OCI-LY7 (cell line): ENCODE results near the gene RELN. TPM values are rescaled to one million over a fixed set of nuclear protein-coding genes. Genes with fewer than 3 reads are reported as not detected.

Source experiments
- BruUV-seq: library from RNA; stranded (reverse); fragments of 400-500 nt; replicated peaks from 2 replicates; lab custom pipeline; 2021; lab: Mats Ljungman, UMichigan
- CTCF ChIA-PET: fragments of 300-600 bp; sonication (Branson Sonifier 250); formaldehyde crosslinking; loops from one replicate; lab custom pipeline; 2022; ENCODE audit warnings: antibody characterized with exemption; ENCODE audit not compliant: unreplicated experiment; lab: Charles Lee
- POLR2A ChIA-PET: fragments of 300-600 bp; sonication (Branson Sonifier 250); formaldehyde crosslinking; loops from one replicate; lab custom pipeline; 2022; ENCODE audit warnings: antibody characterized with exemption; lab: Charles Lee
- DNase-seq: peaks from one replicate; pipeline ENCODE4 v3.0.0-alpha.2; 2015; ENCODE audit warnings: low spot score
- H2AFZ ChIP-seq: fragments of 200-600 bp; sonication (generic), shearing (Covaris generic); 2 replicates; pipeline ENCODE4 v1.6.1; 2014; ENCODE audit warnings: mild to moderate bottlenecking, antibody characterized with exemption, low read length, moderate library complexity
- H3K27ac ChIP-seq: fragments of 200-600 bp; sonication (generic); 2 replicates; pipeline ENCODE4 v1.5.1; 2014; ENCODE audit warnings: mixed run types, low read depth, mild to moderate bottlenecking, moderate library complexity, low read length, inconsistent platforms; ENCODE audit not compliant: poor library complexity, severe bottlenecking
- H3K36me3 ChIP-seq: fragments of 200-600 bp; sonication (generic); 2 replicates; pipeline ENCODE4 v1.6.1; 2014; ENCODE audit warnings: mild to moderate bottlenecking, antibody characterized with exemption, low read length, moderate library complexity, mixed read lengths; ENCODE audit not compliant: insufficient read depth
- H3K4me1 ChIP-seq: fragments of 200-600 bp; sonication (generic); 2 replicates; pipeline ENCODE4 v1.5.1; 2014; ENCODE audit warnings: mild to moderate bottlenecking, low read length; ENCODE audit not compliant: insufficient read depth, poor library complexity, severe bottlenecking
- H3K4me2 ChIP-seq: fragments of 200-600 bp; sonication (generic); 2 replicates; pipeline ENCODE4 v1.6.1; 2014; ENCODE audit warnings: mild to moderate bottlenecking, low read length
- H3K4me3 ChIP-seq: fragments of 200-600 bp; sonication (generic); 2 replicates; pipeline ENCODE4 v1.5.1; 2014; ENCODE audit warnings: mild to moderate bottlenecking, low read depth, low read length; ENCODE audit not compliant: poor library complexity, severe bottlenecking
- H3K79me2 ChIP-seq: fragments of 200-600 bp; sonication (generic); 2 replicates; pipeline ENCODE4 v1.6.1; 2016; ENCODE audit warnings: low read depth, mild to moderate bottlenecking, low read length, moderate library complexity, mixed read lengths; ENCODE audit not compliant: insufficient read depth
- H3K9me2 ChIP-seq: fragments of 200-600 bp; sonication (generic); 2 replicates; pipeline ENCODE4 v1.6.1; 2016; ENCODE audit warnings: mild to moderate bottlenecking, low read length, mixed read lengths; ENCODE audit not compliant: insufficient read depth
- H3K9me3 ChIP-seq: fragments of 200-600 bp; sonication (generic); 2 replicates; pipeline ENCODE4 v1.6.1; 2014; ENCODE audit warnings: mild to moderate bottlenecking, mixed run types, low read length, mixed read lengths
- H4K20me1 ChIP-seq: fragments of 200-600 bp; sonication (generic); 2 replicates; pipeline ENCODE4 v1.6.1; 2014; ENCODE audit warnings: mild to moderate bottlenecking, antibody characterized with exemption, low read length, moderate library complexity, mixed read lengths; ENCODE audit not compliant: insufficient read depth
- EZH2phosphoT487 ChIP-seq: fragments of 200-600 bp; sonication (generic); IDR thresholded peaks from 2 replicates; pipeline ENCODE4 v1.6.1; 2018; ENCODE audit warnings: low read depth, borderline replicate concordance, mild to moderate bottlenecking, mixed run types, antibody characterized with exemption, low read length, moderate library complexity, mixed read lengths
- intact Hi-C: fragments of 100-400 bp; cut with micrococcal nuclease; formaldehyde crosslinking; loops from one replicate; pipeline ENCODE4 v1.10.0; 2022; ENCODE audit not compliant: unreplicated experiment
- total RNA-seq, 2 experiments: library from RNA; depleted of rRNA in 1 of 2; stranded (reverse); fragments of >200 nt in 1 of 2; shearing (Covaris generic) in 1 of 2; gene quantifications; 2 replicates each; pipeline ENCODE4 v1.2.3, GENCODE V29; 2014 to 2022
- TF ChIP-seq, protein P1 (sequence below): fragments of 200-600 bp; sonication (generic); conservative IDR thresholded peaks from 2 replicates; pipeline ENCODE4 v1.5.1; 2014; ENCODE audit warnings: mild to moderate bottlenecking, antibody characterized with exemption, low read length, moderate library complexity, mixed read lengths

The RELN gene
- total RNA-seq, 2 experiments from 2014 or later: not detected

DNA sequence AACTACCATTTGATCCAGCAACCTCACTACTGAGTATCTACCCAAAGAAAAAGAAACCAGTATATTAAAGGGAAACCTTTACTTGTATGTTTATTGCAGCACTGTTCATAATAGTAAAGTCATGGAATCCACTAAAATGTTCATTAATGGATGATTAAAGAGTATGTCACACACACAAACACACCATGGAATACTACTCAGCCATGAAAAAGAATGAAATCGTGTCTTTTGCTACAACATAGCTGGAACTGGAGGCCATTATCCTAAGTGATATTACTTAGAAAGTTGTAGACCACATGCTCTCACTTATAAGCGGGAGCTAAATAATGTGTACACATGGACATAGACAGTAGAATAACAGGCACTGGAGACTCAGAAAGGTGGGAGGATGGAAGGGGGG lies 340.4 kb downstream of the RELN start:
- no peak for DNase-seq
- ChIA-PET POLR2A (no interaction called here), CTCF (no interaction called here)
- H3K4me3 ChIP-seq: no peak overlapping the region
- no peaks in the 10 kb centered on the region for H3K36me3 ChIP-seq
- TF ChIP-seq, protein P1, sequence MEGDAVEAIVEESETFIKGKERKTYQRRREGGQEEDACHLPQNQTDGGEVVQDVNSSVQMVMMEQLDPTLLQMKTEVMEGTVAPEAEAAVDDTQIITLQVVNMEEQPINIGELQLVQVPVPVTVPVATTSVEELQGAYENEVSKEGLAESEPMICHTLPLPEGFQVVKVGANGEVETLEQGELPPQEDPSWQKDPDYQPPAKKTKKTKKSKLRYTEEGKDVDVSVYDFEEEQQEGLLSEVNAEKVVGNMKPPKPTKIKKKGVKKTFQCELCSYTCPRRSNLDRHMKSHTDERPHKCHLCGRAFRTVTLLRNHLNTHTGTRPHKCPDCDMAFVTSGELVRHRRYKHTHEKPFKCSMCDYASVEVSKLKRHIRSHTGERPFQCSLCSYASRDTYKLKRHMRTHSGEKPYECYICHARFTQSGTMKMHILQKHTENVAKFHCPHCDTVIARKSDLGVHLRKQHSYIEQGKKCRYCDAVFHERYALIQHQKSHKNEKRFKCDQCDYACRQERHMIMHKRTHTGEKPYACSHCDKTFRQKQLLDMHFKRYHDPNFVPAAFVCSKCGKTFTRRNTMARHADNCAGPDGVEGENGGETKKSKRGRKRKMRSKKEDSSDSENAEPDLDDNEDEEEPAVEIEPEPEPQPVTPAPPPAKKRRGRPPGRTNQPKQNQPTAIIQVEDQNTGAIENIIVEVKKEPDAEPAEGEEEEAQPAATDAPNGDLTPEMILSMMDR: no peak
- no peak for TF ChIP-seq EZH2phosphoT487
- no TSS peak for BruUV-seq
- H3K4me2 ChIP-seq: no peak overlapping the region
- no peaks in the 10 kb centered on the region for H3K4me1 ChIP-seq
- no peak overlapping the region for H3K27ac ChIP-seq
- no peaks in the 10 kb centered on the region for H4K20me1 ChIP-seq
- H3K79me2 ChIP-seq: no peaks in the 10 kb centered on the region
- H2AFZ ChIP-seq: no peak overlapping the region
- peaks cover 6% of the 10 kb centered on the region; the same call in 1 of the 2 replicates for H3K9me3 ChIP-seq
- intact Hi-C loops: no loop called here
- no peaks in the 10 kb centered on the region for H3K9me2 ChIP-seq

DNA sequence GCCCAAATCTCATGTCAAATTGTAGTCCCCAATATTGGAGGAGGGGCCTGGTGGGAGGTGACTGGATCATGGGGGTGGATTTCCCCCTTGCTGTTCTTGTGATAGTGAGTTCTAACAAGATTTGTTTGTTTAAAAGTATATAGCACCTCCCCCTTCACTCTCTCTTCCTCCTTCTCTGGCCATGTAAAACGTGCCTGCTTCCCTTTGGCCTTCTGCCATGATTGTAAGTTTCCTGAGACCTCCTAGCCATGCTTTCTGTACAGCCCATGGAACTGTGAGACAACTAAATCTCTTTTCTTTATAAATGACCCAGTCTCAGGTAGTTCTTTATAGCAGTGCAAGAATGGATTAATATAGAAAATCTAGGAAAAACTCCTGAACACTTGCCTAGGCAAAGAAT lies 341.3 kb downstream of the RELN start:
- Histone ChIP-seq H3K36me3 (no peaks in the 10 kb centered on the region), H3K4me3 (no peak overlapping the region), H3K4me2 (no peak overlapping the region), H3K79me2 (no peaks in the 10 kb centered on the region), H3K4me1 (no peaks in the 10 kb centered on the region), H3K9me3 (peaks cover 6% of the 10 kb centered on the region; the same call in 1 of the 2 replicates), H4K20me1 (no peaks in the 10 kb centered on the region), H3K27ac (no peak overlapping the region), H3K9me2 (no peaks in the 10 kb centered on the region), H2AFZ (no peak overlapping the region)
- no peak for DNase-seq
- TF ChIP-seq, protein P1: no peak
- no peak for TF ChIP-seq EZH2phosphoT487
- POLR2A ChIA-PET: no interaction called here
- no TSS peak for BruUV-seq
- CTCF ChIA-PET: no interaction called here
- intact Hi-C loops: no loop called here

- H3K4me1 ChIP-seq: no peaks in the 10 kb centered on the region
- intact Hi-C loops: no loop called here
- no peak for DNase-seq
- ChIA-PET POLR2A (no interaction called here), CTCF (no interaction called here)
- no peak overlapping the region for H3K4me3 ChIP-seq
- no peaks in the 10 kb centered on the region for H3K79me2 ChIP-seq
- TF ChIP-seq, protein P1: no peak
- no peak for TF ChIP-seq EZH2phosphoT487
- H3K36me3 ChIP-seq: no peaks in the 10 kb centered on the region
- no peaks in the 10 kb centered on the region for H3K9me2 ChIP-seq
- no TSS peak for BruUV-seq
- no peaks in the 10 kb centered on the region for H4K20me1 ChIP-seq
- H3K4me2 ChIP-seq: no peak overlapping the region
- no peak overlapping the region for H3K27ac ChIP-seq
- no peak overlapping the region for H2AFZ ChIP-seq
- H3K9me3 ChIP-seq: peaks cover 6% of the 10 kb centered on the region; the same call in 1 of the 2 replicates
Observed at GRCh38 chr7:103644319-103644718, 345.1 kb downstream of the RELN start.
